NCI-H1930 (cell line): ENCODE measurements around the gene WFDC9.
"Not testable (repeated sequence)": the region's sequence is repeated elsewhere in the genome, so short reads cannot be mapped to it uniquely, and the experiment has no call there.

Experiments
- DNase-seq, 2 experiments: peaks; one replicate each; lab custom pipeline; 2025; lab: John Stamatoyannopoulos, UW

The WFDC9 gene

GRCh38 chr20:45631184-45631583 is at the start of gene WFDC9:
TSS of gene WFDC9 (minus strand) at chr20:45631284. CDS start at chr20:45610181, 21,103 bp downstream.
- no peak for DNase-seq

DNA sequence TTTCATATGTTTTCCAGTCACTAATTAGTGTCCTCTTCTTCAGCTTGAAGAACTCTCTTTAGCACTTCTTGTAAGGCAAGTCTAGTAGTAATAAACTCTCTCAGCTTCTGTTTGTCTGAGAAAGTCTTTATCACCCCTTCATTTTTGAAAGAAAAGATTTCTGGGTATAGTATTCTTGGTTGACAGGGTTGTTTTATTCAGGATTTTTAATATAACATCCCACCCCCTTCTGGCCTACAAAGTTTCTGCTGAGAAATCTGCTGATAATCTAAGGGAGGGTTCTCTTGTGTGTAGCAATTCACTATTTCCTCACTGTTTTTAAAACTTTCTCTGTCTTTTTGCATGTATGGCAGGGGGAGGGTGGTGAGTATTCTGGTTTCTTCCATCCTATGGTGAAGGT is 48.6 kb upstream of the WFDC9 start:
- no peak for DNase-seq

GRCh38 chr20:45672765-45673164 is 41.7 kb upstream of the WFDC9 start:
- DNase-seq, result no peak

GRCh38 chr20:45670139-45670538 is 39.1 kb upstream of the WFDC9 start, which contains the start of gene WFDC11:
TSS of gene WFDC11 (minus strand) at chr20:45670239. CDS start at chr20:45650600, 19,639 bp downstream.
- no peak for DNase-seq

- not testable (repeated sequence) for DNase-seq
Measured at GRCh38 chr20:45657038-45657437, 26.0 kb upstream of the WFDC9 start.

DNA sequence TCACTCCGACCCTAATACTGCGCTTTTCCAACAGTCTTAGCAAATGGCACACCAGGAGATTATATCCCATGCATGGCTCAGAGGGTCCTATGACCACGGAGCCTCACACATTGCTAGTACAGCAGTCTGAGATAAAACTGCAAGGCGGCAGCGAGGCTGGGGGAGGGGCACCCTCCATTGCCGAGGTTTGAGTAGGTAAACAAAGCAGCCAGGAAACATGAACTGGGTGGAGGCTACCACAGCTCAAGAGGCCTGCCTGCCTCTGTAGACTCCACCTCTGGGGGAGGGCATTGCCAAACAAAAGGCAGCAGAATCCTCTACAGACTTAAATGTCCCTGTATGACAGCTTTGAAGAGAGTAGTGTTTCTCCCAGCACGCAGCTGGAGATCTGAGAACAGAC is 20.6 kb upstream of the WFDC9 start:
- DNase-seq, result not testable (repeated sequence)

GRCh38 chr20:45649312-45649863 is 18.3 kb upstream of the WFDC9 start:
- no peak for DNase-seq

DNA sequence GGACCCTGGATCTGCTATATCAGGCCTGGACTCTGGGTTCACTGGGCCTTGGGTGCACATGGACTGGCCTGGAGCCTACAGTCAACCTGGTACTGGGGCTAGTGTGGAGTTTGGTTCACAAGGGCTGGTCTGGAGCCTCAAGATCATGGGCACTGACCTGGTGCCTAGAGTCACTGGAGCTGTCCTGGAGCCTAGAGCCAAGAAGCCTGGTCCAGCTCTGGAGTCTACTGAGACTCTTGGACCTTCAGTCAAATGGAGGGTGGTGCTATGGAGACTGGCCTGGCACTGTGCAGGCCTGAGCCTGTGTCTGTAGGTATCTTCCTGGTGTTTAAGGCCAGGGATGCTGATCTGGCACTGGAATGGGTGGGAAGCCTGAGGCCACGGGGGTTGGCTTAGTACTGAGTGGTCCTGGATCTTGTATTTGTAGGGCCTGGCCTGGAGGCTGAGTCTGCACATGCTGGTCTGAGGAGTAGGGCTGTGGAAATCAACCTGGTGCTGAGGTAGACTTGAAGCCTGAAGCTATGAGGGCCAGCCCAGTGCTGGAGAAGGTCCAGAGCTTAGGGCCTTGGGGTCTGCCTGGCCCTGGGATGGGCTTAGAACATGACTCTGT is 16.5 kb upstream of the WFDC9 start:
- no peak for DNase-seq

DNA sequence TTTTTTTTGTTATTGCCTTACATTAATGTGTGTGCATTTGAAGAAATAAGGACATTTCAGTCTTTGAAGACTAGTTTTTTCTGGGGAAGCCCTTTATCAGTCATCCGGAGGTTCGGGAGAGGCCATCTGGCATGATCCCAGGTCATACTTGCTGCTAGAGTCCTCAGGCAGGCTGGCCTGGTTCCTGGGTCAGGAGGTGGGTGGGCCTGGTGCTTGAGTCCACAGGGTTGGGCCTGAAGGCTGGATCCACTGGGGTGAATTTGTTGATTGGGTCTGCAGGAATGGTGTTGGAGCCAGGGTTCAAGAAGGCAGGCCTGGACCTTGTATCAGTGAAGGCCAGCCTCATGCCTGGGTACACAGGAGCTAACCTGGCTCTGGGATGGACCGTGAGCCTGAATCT is 15.8 kb upstream of the WFDC9 start:
- no peak for DNase-seq

DNA sequence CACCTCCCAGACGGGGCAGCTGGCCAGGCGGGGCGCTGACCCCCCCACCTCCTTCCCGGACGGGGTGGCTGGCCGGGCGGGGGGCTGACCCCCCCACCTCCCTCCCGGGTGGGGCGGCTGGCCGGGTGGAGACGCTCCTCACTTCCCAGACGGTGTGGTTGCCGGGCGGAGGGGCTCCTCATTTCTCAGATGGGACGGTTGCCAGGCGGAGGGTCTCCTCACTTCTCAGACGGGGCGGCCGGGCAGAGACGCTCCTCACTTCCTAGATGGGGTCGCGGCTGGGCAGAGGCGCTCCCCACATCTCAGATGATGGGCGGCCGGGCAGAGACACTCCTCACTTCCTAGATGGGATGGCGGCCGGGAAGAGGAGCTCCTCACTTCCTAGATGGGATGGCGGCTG is 14.8 kb upstream of the WFDC9 start:
- not testable (repeated sequence) for DNase-seq

DNA sequence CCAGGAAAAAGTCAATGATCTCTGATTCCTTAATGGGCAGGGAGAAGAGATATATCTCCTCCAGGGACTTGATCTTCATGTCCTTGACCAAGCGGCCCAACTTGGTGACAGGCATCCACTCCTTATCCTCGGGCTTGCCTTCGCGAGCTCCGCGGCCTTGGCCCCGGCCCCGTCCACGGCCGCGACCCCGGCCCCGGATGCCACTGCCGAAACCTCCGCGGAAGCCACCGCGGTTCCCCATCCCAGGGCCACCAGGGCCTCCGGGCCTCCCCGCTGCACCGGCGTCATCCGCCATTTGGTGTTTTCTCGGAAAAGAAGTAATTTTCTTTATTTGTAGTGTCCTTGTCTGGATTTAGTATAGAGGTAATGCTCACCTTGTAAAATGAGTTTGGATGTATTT is 10.0 kb upstream of the WFDC9 start:
- not testable (repeated sequence) for DNase-seq

DNA sequence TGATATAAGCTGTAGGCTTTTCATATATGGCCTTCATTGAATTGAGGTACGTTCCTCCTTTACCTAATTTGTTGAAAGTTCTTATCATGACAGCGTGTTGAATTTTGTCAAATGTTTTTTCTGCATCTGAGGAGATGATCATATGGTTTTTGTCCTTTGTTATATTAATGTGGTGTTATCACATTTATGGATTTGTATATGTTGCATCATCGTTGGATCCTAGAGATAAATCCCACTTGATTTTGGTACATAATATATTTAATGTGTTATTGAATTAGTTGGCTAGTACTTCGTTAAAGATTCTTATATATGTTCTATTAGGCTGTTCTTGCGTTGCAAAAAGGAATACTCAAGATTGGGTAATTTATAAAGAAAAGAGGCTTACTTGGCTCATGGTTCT is 8.6 kb upstream of the WFDC9 start:
- DNase-seq, result no peak

DNA sequence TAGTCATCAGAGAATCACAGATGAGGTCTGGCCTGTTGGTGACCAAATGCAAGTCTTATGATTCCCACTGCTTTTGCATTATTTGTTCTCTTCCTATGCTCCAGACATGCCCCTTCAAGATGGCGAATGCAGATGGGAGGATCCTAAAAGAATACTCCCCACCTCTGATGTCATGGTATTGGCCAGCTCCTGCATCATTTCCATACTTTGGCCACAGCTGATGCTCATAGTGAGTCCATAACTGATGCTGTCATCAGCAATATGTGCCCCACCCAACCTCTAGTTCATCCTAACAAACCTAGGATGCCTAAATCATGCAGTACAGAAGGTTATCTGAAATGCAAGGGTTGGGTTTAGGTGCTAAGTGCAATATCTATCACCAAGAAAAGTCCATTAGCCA is 5.4 kb upstream of the WFDC9 start:
- no peak for DNase-seq

GRCh38 chr20:45630371-45630770 is 713 bp downstream of the WFDC9 start:
- DNase-seq, result no peak

DNA sequence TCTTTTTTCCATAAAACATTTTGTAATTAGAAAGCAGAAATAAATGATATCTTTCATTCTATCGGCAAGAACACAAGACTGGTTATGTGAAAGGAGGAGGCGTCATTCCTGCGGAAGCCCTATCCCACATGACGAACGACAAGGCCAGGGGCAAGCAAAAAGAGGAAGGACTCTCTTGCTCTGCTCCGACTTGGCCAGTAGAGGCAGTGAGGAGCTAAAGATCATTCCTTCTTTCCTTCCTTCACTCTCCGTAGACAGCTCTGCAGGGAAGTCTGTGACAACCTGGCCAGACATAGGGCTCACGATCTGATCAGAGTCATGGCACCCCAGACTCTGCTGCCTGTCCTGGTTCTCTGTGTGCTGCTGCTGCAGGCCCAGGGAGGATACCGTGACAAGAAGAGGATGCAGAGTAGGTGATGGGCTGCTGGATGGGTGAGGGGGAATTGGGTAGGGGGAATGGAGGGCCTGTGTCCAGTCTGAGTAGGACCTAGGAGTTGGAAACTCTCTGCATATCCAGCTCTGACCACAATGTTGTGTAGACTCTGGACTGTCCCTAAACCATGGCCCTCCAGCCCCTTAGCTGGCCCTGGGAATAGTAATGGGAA is 1.5 kb downstream of the WFDC9 start, which contains the start of gene WFDC10A:
TSS of gene WFDC10A (plus strand) at position 244 of the 605 bp plus-strand sequence. CDS start at position 319, 75 bp downstream.
- DNase-seq, result peak in 1 of 2 experiments; percentile 29

DNA sequence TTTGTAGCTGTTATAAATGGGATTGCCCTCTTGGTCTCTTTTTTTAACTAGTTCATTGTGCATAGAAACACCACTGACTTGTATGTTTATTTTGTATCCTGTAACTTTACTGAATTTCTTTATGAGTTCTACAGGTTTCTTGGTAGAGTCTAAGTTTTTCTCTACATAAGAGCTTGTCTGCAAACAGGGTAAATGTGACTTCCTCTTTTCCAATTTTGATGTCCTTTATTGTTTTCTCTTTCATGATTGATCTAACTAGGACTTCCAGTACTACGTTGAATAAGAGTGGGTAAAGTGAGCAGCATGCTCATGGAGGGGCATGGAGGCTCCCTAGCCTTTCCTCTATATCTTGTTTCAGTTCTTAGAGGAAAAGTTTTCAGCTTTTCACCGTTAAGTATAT is 4.5 kb downstream of the WFDC9 start:
- DNase-seq, result no peak

GRCh38 chr20:45621593-45621992 is 9.5 kb downstream of the WFDC9 start:
- DNase-seq, result no peak

DNA sequence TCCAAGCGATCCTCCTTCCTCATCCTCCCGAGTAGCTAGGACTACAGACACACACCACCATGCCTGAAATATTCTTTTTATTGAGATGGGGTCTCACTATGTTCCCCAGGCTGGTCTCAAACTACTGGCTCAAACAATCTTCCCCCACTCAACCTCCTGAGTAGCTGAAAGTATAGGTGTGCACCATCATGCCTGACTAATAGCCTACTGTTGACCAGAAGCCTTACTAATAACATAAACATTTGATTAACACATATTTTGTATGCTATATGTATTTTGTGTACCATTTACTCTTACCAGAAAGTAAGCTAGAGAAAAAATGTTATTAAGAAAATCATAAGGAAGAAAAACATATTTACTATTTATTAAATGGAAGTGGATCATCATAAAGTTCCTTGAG is 13.5 kb downstream of the WFDC9 start:
- no peak for DNase-seq

- no peak for DNase-seq
Measured at GRCh38 chr20:45612314-45612713, 18.8 kb downstream of the WFDC9 start.

- DNase-seq, result no peak
Measured at GRCh38 chr20:45611054-45611453, 20.0 kb downstream of the WFDC9 start.

GRCh38 chr20:45607810-45608209 is 23.3 kb downstream of the WFDC9 start:
- DNase-seq, result no peak

GRCh38 chr20:45595235-45595634 is 35.8 kb downstream of the WFDC9 start:
- no peak for DNase-seq

GRCh38 chr20:45593498-45593897 is 37.6 kb downstream of the WFDC9 start:
- no peak for DNase-seq
